ENCODE results near the gene RBBP5. TPM values are rescaled to one million over a fixed set of nuclear protein-coding genes. Genes with fewer than 3 reads are reported as not detected.

The RBBP5 gene
- total RNA-seq, 1 experiment from 2014 or later, result 24.5 TPM

DNA sequence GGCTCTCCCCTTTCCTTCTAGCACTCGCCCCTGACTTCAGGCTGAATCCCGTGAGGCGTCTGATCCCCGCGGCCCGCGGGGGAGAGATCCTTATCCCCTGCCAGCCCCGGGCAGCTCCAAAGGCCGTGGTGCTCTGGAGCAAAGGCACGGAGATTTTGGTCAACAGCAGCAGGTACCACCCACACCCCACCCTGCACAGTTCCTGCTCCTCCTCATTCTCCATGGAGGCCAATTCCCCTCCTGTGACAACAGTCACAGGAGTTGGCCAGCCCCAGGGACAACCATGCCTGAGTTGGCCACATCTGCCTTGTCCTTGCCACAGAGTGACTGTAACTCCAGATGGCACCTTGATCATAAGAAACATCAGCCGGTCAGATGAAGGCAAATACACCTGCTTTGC, 57.5 kb downstream of the RBBP5 start:
- no peak for DNase-seq (ENCODE audit: low read depth, low spot score)
- intact Hi-C loops (cut with micrococcal nuclease), result loop anchor here (5.0 kb wide), 1 partner anchor 257 kb away; no protein-coding TSS in a partner anchor
- Histone ChIP-seq H3K4me3 (replicated peaks in 1 of 2; ENCODE audit: low read depth in 1 of 2, low read length in 2 of 2) (no peak overlapping the region), H3K4me2 (ENCODE audit: low read length) (no peak overlapping the region), H3K36me3 (ENCODE audit: control insufficient read depth in 1 of 2, insufficient read depth in 2 of 2, low read length in 2 of 2) (no peaks in the 10 kb centered on the region), H3K27ac (ENCODE audit: low read depth, low read length) (no peak overlapping the region), H4K20me1 (ENCODE audit: insufficient read depth) (no peaks in the 10 kb centered on the region), H3K9me3 (ENCODE audit: control insufficient read depth in 1 of 2, insufficient read depth in 1 of 2, low read depth in 1 of 2, low read length in 2 of 2) (no peaks in the 10 kb centered on the region), H3K9me2 (ENCODE audit: insufficient read depth) (no peaks in the 10 kb centered on the region), H2AFZ (ENCODE audit: low read depth, low read length, poor library complexity, severe bottlenecking) (no peak overlapping the region), H3K79me2 (ENCODE audit: insufficient read depth, low read length) (no peaks in the 10 kb centered on the region), H3K4me1 (ENCODE audit: control insufficient read depth in 1 of 2, insufficient read depth in 2 of 2, low read length in 2 of 2) (no peaks in the 10 kb centered on the region; a peak in 1 of 4 replicates), H3K27me3 (ENCODE audit: insufficient read depth, low read length) (no peaks in the 10 kb centered on the region), H3K9ac (ENCODE audit: low read length) (no peak overlapping the region)
- no peak for ATAC-seq
- ChIA-PET CTCF (interaction anchor here (4.3 kb wide), 1 partner anchor 76 kb away, joined by 205 read pairs; no protein-coding TSS in a partner anchor), RAD21 (ENCODE audit: low non-redundant PET in 1 of 2, low total read pairs in 2 of 2, uncharacterized antibody in 2 of 2, unreplicated experiment in 2 of 2) (no interaction called here), POLR2A (no interaction called here)
- no TSS peak for BruUV-seq (replicated peaks)
- TF ChIP-seq EZH2 (IDR thresholded peaks at IDR 0.05) (no peak), TCF7L2 (IDR thresholded peaks at IDR 0.05; ENCODE audit: borderline replicate concordance, extremely low read depth, insufficient read depth, insufficient read length) (no peak), SIN3A (IDR thresholded peaks at IDR 0.05; ENCODE audit: low read depth) (no peak), EZH2phosphoT487 (IDR thresholded peaks at IDR 0.05; ENCODE audit: borderline replicate concordance) (no peak), POLR2AphosphoS5 (IDR thresholded peaks at IDR 0.05; ENCODE audit: low read depth, low read length) (no peak), ZBTB33 (IDR thresholded peaks at IDR 0.05; ENCODE audit: extremely low read depth, insufficient replicate concordance, low read length) (no peak), RAD21 (IDR thresholded peaks at IDR 0.05; ENCODE audit: low read depth) (no peak), EGR1 (IDR thresholded peaks at IDR 0.05; ENCODE audit: low read depth) (no peak), ELF1 (IDR thresholded peaks at IDR 0.05; ENCODE audit: borderline replicate concordance, low read depth) (no peak), SRF (IDR thresholded peaks at IDR 0.05; ENCODE audit: low read depth) (no peak), CBX3 (IDR thresholded peaks at IDR 0.05; ENCODE audit: low read depth) (no peak), CEBPB (IDR thresholded peaks at IDR 0.05; ENCODE audit: low read depth) (no peak), ZNF274 (IDR thresholded peaks at IDR 0.05; ENCODE audit: low read depth, low read length) (no peak), FOSL1 (IDR thresholded peaks at IDR 0.05; ENCODE audit: low read depth) (no peak), MAX (IDR thresholded peaks at IDR 0.05) (no peak), YY1 (IDR thresholded peaks at IDR 0.05; ENCODE audit: extremely low read depth, insufficient replicate concordance, low read depth, low read length) (no peak), REST (IDR thresholded peaks at IDR 0.05; ENCODE audit: low read depth) (no peak), CTCF (IDR thresholded peaks at IDR 0.05 in 2 of 3, conservative IDR thresholded peaks at IDR 0.05 in 1 of 3; ENCODE audit: borderline replicate concordance in 1 of 3, insufficient read depth in 1 of 3, low read depth in 2 of 3, low read length in 2 of 3) (no peak)
- TF ChIP-seq, protein P1, sequence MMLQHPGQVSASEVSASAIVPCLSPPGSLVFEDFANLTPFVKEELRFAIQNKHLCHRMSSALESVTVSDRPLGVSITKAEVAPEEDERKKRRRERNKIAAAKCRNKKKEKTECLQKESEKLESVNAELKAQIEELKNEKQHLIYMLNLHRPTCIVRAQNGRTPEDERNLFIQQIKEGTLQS (IDR thresholded peaks at IDR 0.05), result no peak

Data from HCT116 (cell line).